MM.1S (cell line): ENCODE results near the gene RNF11.

Source experiments
- DNase-seq: peaks from one replicate; pipeline ENCODE4 v3.0.0-alpha.2; 2015
- H2AFZ ChIP-seq: fragments of 300-600 bp; sonication (generic); 2 replicates; pipeline ENCODE4 v1.6.0; 2016; ENCODE audit warnings: antibody characterized with exemption, low read length
- H3F3A ChIP-seq: fragments of 300-600 bp; sonication (generic); 2 replicates; pipeline ENCODE4 v1.6.1; 2016; ENCODE audit warnings: mild to moderate bottlenecking, antibody characterized with exemption, low read length, moderate library complexity, mixed read lengths; ENCODE audit not compliant: insufficient read depth
- H3K27ac ChIP-seq: fragments of 300-600 bp; sonication (generic); 2 replicates; pipeline ENCODE4 v1.5.1; 2016; ENCODE audit warnings: mild to moderate bottlenecking, low read length
- H3K27me3 ChIP-seq: fragments of 300-600 bp; sonication (generic); replicated peaks from 2 replicates; pipeline ENCODE4 v1.6.0; 2016; ENCODE audit warnings: low read length; ENCODE audit not compliant: insufficient read depth
- H3K36me3 ChIP-seq: fragments of 300-600 bp; sonication (generic); replicated peaks from 2 replicates; pipeline ENCODE4 v1.6.1; 2016; ENCODE audit warnings: mild to moderate bottlenecking, low read length, mixed read lengths; ENCODE audit not compliant: insufficient read depth
- H3K4me1 ChIP-seq: fragments of 300-600 bp; sonication (generic); 2 replicates; pipeline ENCODE4 v1.6.1; 2016; ENCODE audit warnings: low read length, mixed read lengths
- H3K4me2 ChIP-seq: fragments of 300-600 bp; sonication (generic); 2 replicates; pipeline ENCODE4 v1.6.0; 2016; ENCODE audit warnings: low read depth, low read length
- H3K4me3 ChIP-seq: fragments of 300-600 bp; sonication (generic); 2 replicates; pipeline ENCODE4 v1.5.1; 2016; ENCODE audit warnings: low read length, mixed read lengths
- H3K79me2 ChIP-seq: fragments of 300-600 bp; sonication (generic); 2 replicates; pipeline ENCODE4 v1.6.1; 2016; ENCODE audit warnings: mixed run types, low read length, mixed read lengths
- H3K9ac ChIP-seq: fragments of 300-600 bp; sonication (generic); 2 replicates; pipeline ENCODE4 v1.6.1; 2016; ENCODE audit warnings: low read length, mixed read lengths
- H3K9me2 ChIP-seq: fragments of 300-600 bp; sonication (generic); replicated peaks from 2 replicates; pipeline ENCODE4 v1.6.1; 2016; ENCODE audit warnings: mild to moderate bottlenecking, low read length, mixed read lengths; ENCODE audit not compliant: insufficient read depth
- H3K9me3 ChIP-seq: fragments of 300-600 bp; sonication (generic); replicated peaks from 2 replicates; pipeline ENCODE4 v1.6.1; 2016; ENCODE audit warnings: mild to moderate bottlenecking, low read length, mixed read lengths; ENCODE audit not compliant: insufficient read depth
- H4K20me1 ChIP-seq: fragments of 300-600 bp; sonication (generic); 2 replicates; pipeline ENCODE4 v1.6.1; 2016; ENCODE audit warnings: mild to moderate bottlenecking, low read length, moderate library complexity, mixed read lengths; ENCODE audit not compliant: insufficient read depth
- CTCF ChIP-seq: fragments of 300-600 bp; sonication (generic); IDR thresholded peaks from 2 replicates; pipeline ENCODE4 v1.5.1; 2016; ENCODE audit warnings: antibody characterized with exemption, low read length, mixed read lengths
- EZH2 ChIP-seq: fragments of 300-600 bp; sonication (generic); optimal IDR thresholded peaks from 2 replicates; pipeline ENCODE3; 2017; ENCODE audit warnings: low read depth, mild to moderate bottlenecking, antibody characterized with exemption, low read length, mixed read lengths
- EZH2phosphoT487 ChIP-seq: fragments of 300-600 bp; sonication (generic); IDR thresholded peaks from 2 replicates; pipeline ENCODE4 v1.6.1; 2018; ENCODE audit warnings: antibody characterized with exemption, low read length

RNF11 gene

GRCh38 chr1:51240084-51240483 is 4.0 kb downstream of the RNF11 start:
- H3K4me2 ChIP-seq, result no peak overlapping the region
- no peak for DNase-seq
- H3K9me3 ChIP-seq, result no peaks in the 10 kb centered on the region
- H3K27ac ChIP-seq, result no peak overlapping the region
- H4K20me1 ChIP-seq, result no peaks in the 10 kb centered on the region
- H3K79me2 ChIP-seq, result peaks cover 86% of the 10 kb centered on the region
- H3K4me1 ChIP-seq, result peaks cover 12% of the 10 kb centered on the region
- no peak overlapping the region for H3K4me3 ChIP-seq
- peaks cover 12% of the 10 kb centered on the region; the same call in 1 of the 2 replicates for H3F3A ChIP-seq
- H3K9ac ChIP-seq, result no peak overlapping the region
- H3K27me3 ChIP-seq, result no peaks in the 10 kb centered on the region
- H3K36me3 ChIP-seq, result no peaks in the 10 kb centered on the region
- no peak overlapping the region for H2AFZ ChIP-seq
- H3K9me2 ChIP-seq, result no peaks in the 10 kb centered on the region
- TF ChIP-seq EZH2phosphoT487 (no peak), EZH2 (no peak), CTCF (no peak)

GRCh38 chr1:51241119-51241518 is 5.0 kb downstream of the RNF11 start:
- H3K4me3 ChIP-seq, result no peak overlapping the region
- TF ChIP-seq EZH2phosphoT487, result no peak
- no peak for TF ChIP-seq CTCF
- H4K20me1 ChIP-seq, result no peaks in the 10 kb centered on the region
- no peak overlapping the region for H3K9ac ChIP-seq
- peaks cover 3% of the 10 kb centered on the region; the same call in 1 of the 2 replicates for H3F3A ChIP-seq
- H2AFZ ChIP-seq, result no peak overlapping the region
- DNase-seq, result no peak
- no peak overlapping the region for H3K27ac ChIP-seq
- H3K4me1 ChIP-seq, result peaks cover 7% of the 10 kb centered on the region; the same call in 1 of the 2 replicates
- H3K79me2 ChIP-seq, result peaks cover 96% of the 10 kb centered on the region
- no peaks in the 10 kb centered on the region for H3K9me2 ChIP-seq
- H3K36me3 ChIP-seq, result no peaks in the 10 kb centered on the region
- H3K9me3 ChIP-seq, result no peaks in the 10 kb centered on the region
- H3K4me2 ChIP-seq, result no peak overlapping the region
- no peaks in the 10 kb centered on the region for H3K27me3 ChIP-seq

- Histone ChIP-seq H3K79me2 (peaks cover 98% of the 10 kb centered on the region), H3K9me3 (no peaks in the 10 kb centered on the region), H3K9me2 (no peaks in the 10 kb centered on the region), H3F3A (0 out of 2 replicates have a peak, but pooled peaks cover 9% of the 10 kb centered on the region), H3K4me2 (no peak overlapping the region), H3K4me1 (peaks cover 11% of the 10 kb centered on the region), H3K4me3 (no peak overlapping the region), H4K20me1 (no peaks in the 10 kb centered on the region), H2AFZ (no peak overlapping the region), H3K27ac (no peak overlapping the region), H3K36me3 (no peaks in the 10 kb centered on the region), H3K9ac (no peak overlapping the region), H3K27me3 (no peaks in the 10 kb centered on the region)
- no peak for DNase-seq
- TF ChIP-seq EZH2phosphoT487, result no peak
- TF ChIP-seq CTCF, result no peak
- no peak for TF ChIP-seq EZH2
Observed at GRCh38 chr1:51242546-51242945, 6.5 kb downstream of the RNF11 start.
